Loucy (cell line): Measurements from ENCODE around the gene KLHL40.

Experiments used
- EZH2phosphoT487 ChIP-seq: fragments of 200-600 bp; IDR thresholded peaks from 2 replicates; pipeline ENCODE4 v1.6.1; 2018; ENCODE audit warnings: antibody characterized with exemption, mild to moderate bottlenecking, moderate library complexity, borderline replicate concordance
- TF ChIP-seq, protein P1 (sequence below): fragments of 200-600 bp; sonication (generic); conservative IDR thresholded peaks from 2 replicates; pipeline ENCODE4 v1.5.1; 2014; ENCODE audit warnings: mild to moderate bottlenecking, antibody characterized with exemption, low read length

DNA sequence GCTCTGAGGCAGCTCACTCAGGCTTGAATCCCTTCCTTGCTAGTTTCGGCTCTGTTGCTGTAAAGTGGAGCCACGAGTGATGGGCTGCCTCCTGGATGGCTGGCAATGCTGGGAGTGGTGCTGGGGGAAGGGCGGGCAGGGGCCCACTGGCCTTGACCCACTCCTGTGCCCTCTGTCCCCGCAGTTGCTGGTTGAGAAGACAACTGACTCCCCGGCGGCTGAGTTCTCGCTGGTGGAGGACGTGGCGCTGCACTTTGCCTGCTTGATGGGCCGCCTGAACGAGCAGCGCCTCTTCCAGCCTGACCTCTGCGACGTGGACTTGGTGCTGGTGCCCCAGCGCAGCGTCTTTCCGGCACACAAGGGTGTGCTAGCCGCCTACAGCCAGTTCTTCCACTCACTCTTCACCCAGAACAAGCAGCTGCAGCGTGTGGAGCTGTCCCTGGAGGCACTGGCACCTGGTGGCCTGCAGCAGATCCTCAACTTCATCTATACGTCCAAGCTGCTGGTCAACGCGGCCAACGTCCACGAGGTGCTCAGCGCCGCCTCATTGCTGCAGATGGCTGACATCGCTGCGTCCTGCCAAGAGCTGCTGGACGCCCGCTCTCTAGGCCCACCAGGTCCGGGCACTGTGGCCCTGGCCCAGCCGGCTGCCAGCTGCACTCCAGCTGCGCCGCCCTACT, 27.1 kb upstream of the KLHL40 start:
- TF ChIP-seq, protein P1, sequence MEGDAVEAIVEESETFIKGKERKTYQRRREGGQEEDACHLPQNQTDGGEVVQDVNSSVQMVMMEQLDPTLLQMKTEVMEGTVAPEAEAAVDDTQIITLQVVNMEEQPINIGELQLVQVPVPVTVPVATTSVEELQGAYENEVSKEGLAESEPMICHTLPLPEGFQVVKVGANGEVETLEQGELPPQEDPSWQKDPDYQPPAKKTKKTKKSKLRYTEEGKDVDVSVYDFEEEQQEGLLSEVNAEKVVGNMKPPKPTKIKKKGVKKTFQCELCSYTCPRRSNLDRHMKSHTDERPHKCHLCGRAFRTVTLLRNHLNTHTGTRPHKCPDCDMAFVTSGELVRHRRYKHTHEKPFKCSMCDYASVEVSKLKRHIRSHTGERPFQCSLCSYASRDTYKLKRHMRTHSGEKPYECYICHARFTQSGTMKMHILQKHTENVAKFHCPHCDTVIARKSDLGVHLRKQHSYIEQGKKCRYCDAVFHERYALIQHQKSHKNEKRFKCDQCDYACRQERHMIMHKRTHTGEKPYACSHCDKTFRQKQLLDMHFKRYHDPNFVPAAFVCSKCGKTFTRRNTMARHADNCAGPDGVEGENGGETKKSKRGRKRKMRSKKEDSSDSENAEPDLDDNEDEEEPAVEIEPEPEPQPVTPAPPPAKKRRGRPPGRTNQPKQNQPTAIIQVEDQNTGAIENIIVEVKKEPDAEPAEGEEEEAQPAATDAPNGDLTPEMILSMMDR: no peak
- no peak for TF ChIP-seq EZH2phosphoT487
